GM18909 (cell line): Measurements from ENCODE around the gene RIMS1.

Source experiments
- ATAC-seq: cut with Tn5 transposase; IDR thresholded peaks from one replicate; pipeline ENCODE4 v1.9.1; 2021; ENCODE audit warnings: mild to moderate bottlenecking; ENCODE audit not compliant: unreplicated experiment, poor library complexity

RIMS1 gene

DNA sequence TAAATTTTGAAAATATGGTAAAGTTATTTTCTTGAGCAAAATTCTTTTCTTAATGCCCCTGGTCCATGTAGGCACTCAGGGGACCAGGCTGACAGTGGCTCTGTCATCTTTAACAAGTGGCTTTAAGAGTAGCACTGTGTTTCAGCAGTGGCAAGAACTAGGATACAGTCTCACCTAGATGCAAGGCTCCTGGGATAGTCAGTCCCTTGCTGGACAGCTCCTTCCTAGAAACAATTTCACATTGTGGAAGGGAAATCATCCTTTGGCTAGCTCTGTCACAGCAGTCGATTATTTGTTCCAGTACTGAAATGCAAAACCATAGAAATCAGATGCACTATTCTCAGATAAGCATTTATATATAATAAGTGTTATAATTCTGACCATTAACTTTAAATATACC, 560.1 kb downstream of the RIMS1 start:
- ATAC-seq: no peak
